ENCODE results near the gene DEPDC4. TPM values are rescaled to one million over a fixed set of nuclear protein-coding genes. Genes with fewer than 3 reads are reported as not detected.
"Not testable (repeated sequence)": the region's sequence is repeated elsewhere in the genome, so short reads cannot be mapped to it uniquely, and the experiment has no call there.

DEPDC4 gene
- total RNA-seq, 1 experiment from 2014 or later = 4.2 TPM

GRCh38 chr12:100239589-100239988 lies 27.3 kb downstream of the DEPDC4 start:
- Histone ChIP-seq H3K4me3 (no peak overlapping the region), H3K4me1 (no peaks in the 10 kb centered on the region), H3K27ac (no peak overlapping the region), H3K27me3 (no peaks in the 10 kb centered on the region), H3K9me3 (replicated peaks) (no peaks in the 10 kb centered on the region), H3K36me3 (no peaks in the 10 kb centered on the region)
- no peak for DNase-seq

GRCh38 chr12:100238801-100239200 lies 28.1 kb downstream of the DEPDC4 start:
- no peak for DNase-seq
- H3K9me3 ChIP-seq (replicated peaks) = no peaks in the 10 kb centered on the region
- H3K27ac ChIP-seq = no peak overlapping the region
- H3K27me3 ChIP-seq = no peaks in the 10 kb centered on the region
- H3K36me3 ChIP-seq = no peaks in the 10 kb centered on the region
- no peak overlapping the region for H3K4me3 ChIP-seq
- no peaks in the 10 kb centered on the region for H3K4me1 ChIP-seq

- H3K4me1 ChIP-seq = no peaks in the 10 kb centered on the region
- peak in 1 of 2 experiments; percentile 59 for DNase-seq
- no peak overlapping the region for H3K27ac ChIP-seq
- H3K27me3 ChIP-seq = no peaks in the 10 kb centered on the region
- no peaks in the 10 kb centered on the region for H3K36me3 ChIP-seq
- no peaks in the 10 kb centered on the region for H3K9me3 ChIP-seq (replicated peaks)
- no peak overlapping the region for H3K4me3 ChIP-seq
These were observed 32.1 kb downstream of the DEPDC4 start for GRCh38 chr12:100234591-100235304.

GRCh38 chr12:100234166-100234565 lies 32.7 kb downstream of the DEPDC4 start:
- DNase-seq = no peak

GRCh38 chr12:100231873-100232272 lies 35.0 kb downstream of the DEPDC4 start:
- H3K9me3 ChIP-seq (replicated peaks); H3K4me1 ChIP-seq; H3K36me3 ChIP-seq; H3K27me3 ChIP-seq; H3K27ac ChIP-seq; H3K4me3 ChIP-seq: not testable (repeated sequence)
- DNase-seq = peak in 1 of 2 experiments; percentile 11

More at GRCh38 chr12:100234166-100234565, 32.7 kb downstream of the DEPDC4 start:
- H3K9me3 ChIP-seq (replicated peaks) = no peaks in the 10 kb centered on the region
- no peaks in the 10 kb centered on the region for H3K27me3 ChIP-seq
- no peak overlapping the region for H3K27ac ChIP-seq
- H3K4me1 ChIP-seq = no peaks in the 10 kb centered on the region
- H3K36me3 ChIP-seq = no peaks in the 10 kb centered on the region
- H3K4me3 ChIP-seq = no peak overlapping the region

- no peaks in the 10 kb centered on the region for H3K9me3 ChIP-seq (replicated peaks)
- no peaks in the 10 kb centered on the region for H3K4me1 ChIP-seq
- DNase-seq = no peak
- no peak overlapping the region for H3K4me3 ChIP-seq
- no peak overlapping the region for H3K27ac ChIP-seq
- H3K36me3 ChIP-seq = no peaks in the 10 kb centered on the region
- no peaks in the 10 kb centered on the region for H3K27me3 ChIP-seq
These were observed 37.0 kb downstream of the DEPDC4 start for GRCh38 chr12:100229876-100230275.

GRCh38 chr12:100229036-100229635 lies 37.7 kb downstream of the DEPDC4 start:
- Histone ChIP-seq H3K27ac (no peak overlapping the region), H3K9me3 (replicated peaks) (no peaks in the 10 kb centered on the region), H3K27me3 (no peaks in the 10 kb centered on the region), H3K36me3 (peaks cover 2% of the 10 kb centered on the region), H3K4me1 (no peaks in the 10 kb centered on the region), H3K4me3 (no peak overlapping the region)
- peak in 1 of 2 experiments; percentile 28 for DNase-seq

GRCh38 chr12:100225491-100225890 lies 41.4 kb downstream of the DEPDC4 start:
- no peaks in the 10 kb centered on the region for H3K4me1 ChIP-seq
- H3K36me3 ChIP-seq = peaks cover 7% of the 10 kb centered on the region
- no peaks in the 10 kb centered on the region for H3K9me3 ChIP-seq (replicated peaks)
- DNase-seq = no peak
- H3K4me3 ChIP-seq = no peak overlapping the region
- H3K27me3 ChIP-seq = no peaks in the 10 kb centered on the region
- H3K27ac ChIP-seq = no peak overlapping the region

- not testable (repeated sequence) for H3K9me3 ChIP-seq (replicated peaks); H3K27ac ChIP-seq; H3K4me1 ChIP-seq; DNase-seq; H3K4me3 ChIP-seq; H3K27me3 ChIP-seq
- H3K36me3 ChIP-seq = peaks cover 14% of the 10 kb centered on the region
These were observed 44.7 kb downstream of the DEPDC4 start for GRCh38 chr12:100222173-100222572.

- Histone ChIP-seq H3K27ac (no peak overlapping the region), H3K27me3 (no peaks in the 10 kb centered on the region), H3K36me3 (peaks cover 14% of the 10 kb centered on the region), H3K4me3 (no peak overlapping the region), H3K4me1 (no peaks in the 10 kb centered on the region), H3K9me3 (replicated peaks) (no peaks in the 10 kb centered on the region)
- DNase-seq = no peak
These were observed 45.4 kb downstream of the DEPDC4 start for GRCh38 chr12:100221523-100221922.

- H3K36me3 ChIP-seq = peaks cover 14% of the 10 kb centered on the region
- H3K27ac ChIP-seq = no peak overlapping the region
- DNase-seq = no peak
- no peaks in the 10 kb centered on the region for H3K27me3 ChIP-seq
- no peaks in the 10 kb centered on the region for H3K4me1 ChIP-seq
- H3K4me3 ChIP-seq = no peak overlapping the region
- no peaks in the 10 kb centered on the region for H3K9me3 ChIP-seq (replicated peaks)
These were observed 47.4 kb downstream of the DEPDC4 start for GRCh38 chr12:100219328-100220109.

- no peak for DNase-seq
- H3K27me3 ChIP-seq = no peaks in the 10 kb centered on the region
- H3K36me3 ChIP-seq = peaks cover 11% of the 10 kb centered on the region
- no peaks in the 10 kb centered on the region for H3K4me1 ChIP-seq
- H3K9me3 ChIP-seq (replicated peaks) = no peaks in the 10 kb centered on the region
- no peak overlapping the region for H3K27ac ChIP-seq
- no peak overlapping the region for H3K4me3 ChIP-seq
These were observed 50.5 kb downstream of the DEPDC4 start for GRCh38 chr12:100216337-100216736.

- Histone ChIP-seq H3K36me3 (peaks cover 9% of the 10 kb centered on the region), H3K27ac (no peak overlapping the region), H3K4me1 (no peaks in the 10 kb centered on the region), H3K4me3 (no peak overlapping the region), H3K27me3 (no peaks in the 10 kb centered on the region), H3K9me3 (replicated peaks) (no peaks in the 10 kb centered on the region)
- no peak for DNase-seq
These were observed 51.7 kb downstream of the DEPDC4 start for GRCh38 chr12:100215209-100215608.

- no peaks in the 10 kb centered on the region for H3K4me1 ChIP-seq
- no peak overlapping the region for H3K27ac ChIP-seq
- peaks cover 9% of the 10 kb centered on the region for H3K36me3 ChIP-seq
- DNase-seq = no peak
- no peaks in the 10 kb centered on the region for H3K27me3 ChIP-seq
- no peak overlapping the region for H3K4me3 ChIP-seq
- H3K9me3 ChIP-seq (replicated peaks) = no peaks in the 10 kb centered on the region
These were observed 52.4 kb downstream of the DEPDC4 start for GRCh38 chr12:100214518-100214917.
